Activated effector memory CD4-positive, alpha-beta T cell treated with Interleukin-2 at 50 U/mL for 16 hours (primary cell): ENCODE results near the gene KCNJ12.
"Not testable (repeated sequence)": the region's sequence is repeated elsewhere in the genome, so short reads cannot be mapped to it uniquely, and the experiment has no call there.

Source experiments
- DNase-seq: peaks from one replicate; pipeline ENCODE4 v3.0.0-alpha.2; 2020

The KCNJ12 gene

GRCh38 chr17:21408766-21409300, 32.7 kb downstream of the KCNJ12 start:
- not testable (repeated sequence) for DNase-seq

GRCh38 chr17:21409388-21409787, 33.2 kb downstream of the KCNJ12 start:
- DNase-seq: not testable (repeated sequence)

DNA sequence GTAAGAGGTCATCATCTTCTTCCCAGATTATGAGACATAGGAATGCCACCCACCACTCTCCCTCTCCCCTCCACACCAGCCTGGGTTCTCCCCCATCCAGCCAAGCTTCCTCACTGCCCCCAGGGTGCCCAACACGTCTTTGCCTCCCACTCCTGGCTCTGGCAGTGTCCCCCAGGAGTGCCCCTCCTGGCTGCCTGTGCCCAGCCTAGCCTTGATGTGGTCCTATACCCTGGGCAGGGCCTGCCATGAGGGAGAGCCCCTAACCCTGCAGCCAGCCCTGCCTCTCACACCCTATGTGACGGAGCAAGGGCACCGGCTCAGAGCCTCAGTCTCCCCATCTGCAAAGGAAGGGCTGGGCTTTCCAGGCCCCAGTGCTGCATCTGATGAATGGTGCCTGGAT, 33.8 kb downstream of the KCNJ12 start:
- DNase-seq: not testable (repeated sequence)

- DNase-seq: not testable (repeated sequence)
These were observed 34.2 kb downstream of the KCNJ12 start for GRCh38 chr17:21410371-21410770.

- not testable (repeated sequence) for DNase-seq
These were observed 34.9 kb downstream of the KCNJ12 start for GRCh38 chr17:21410906-21411678.

DNA sequence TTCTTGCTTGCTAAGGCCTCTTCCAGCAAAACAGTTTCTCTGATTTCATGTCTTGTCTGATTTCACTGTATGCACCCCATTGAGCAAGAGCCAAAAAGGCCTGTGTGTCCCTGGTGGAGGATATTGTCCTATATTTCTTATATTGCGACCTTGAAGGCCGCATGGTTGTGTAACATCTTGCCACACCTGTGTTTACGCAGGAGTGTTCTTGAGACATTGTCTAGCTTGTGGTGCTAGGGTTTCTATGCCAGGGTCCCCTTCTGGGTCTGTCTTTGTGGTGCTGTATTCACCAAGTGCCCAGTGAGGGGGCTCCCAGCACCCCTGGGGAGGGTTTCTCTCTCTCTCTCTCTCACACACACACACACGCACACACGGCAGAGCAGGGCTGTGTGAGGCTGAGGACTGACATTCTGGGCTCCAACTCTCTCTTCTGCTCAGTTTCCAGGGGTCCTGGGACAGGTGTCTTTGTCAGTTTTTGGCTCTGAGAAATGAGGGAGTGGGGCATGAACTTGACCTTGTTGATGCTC, 35.6 kb downstream of the KCNJ12 start:
- not testable (repeated sequence) for DNase-seq

GRCh38 chr17:21412207-21412681, 36.1 kb downstream of the KCNJ12 start:
- DNase-seq: not testable (repeated sequence)

DNA sequence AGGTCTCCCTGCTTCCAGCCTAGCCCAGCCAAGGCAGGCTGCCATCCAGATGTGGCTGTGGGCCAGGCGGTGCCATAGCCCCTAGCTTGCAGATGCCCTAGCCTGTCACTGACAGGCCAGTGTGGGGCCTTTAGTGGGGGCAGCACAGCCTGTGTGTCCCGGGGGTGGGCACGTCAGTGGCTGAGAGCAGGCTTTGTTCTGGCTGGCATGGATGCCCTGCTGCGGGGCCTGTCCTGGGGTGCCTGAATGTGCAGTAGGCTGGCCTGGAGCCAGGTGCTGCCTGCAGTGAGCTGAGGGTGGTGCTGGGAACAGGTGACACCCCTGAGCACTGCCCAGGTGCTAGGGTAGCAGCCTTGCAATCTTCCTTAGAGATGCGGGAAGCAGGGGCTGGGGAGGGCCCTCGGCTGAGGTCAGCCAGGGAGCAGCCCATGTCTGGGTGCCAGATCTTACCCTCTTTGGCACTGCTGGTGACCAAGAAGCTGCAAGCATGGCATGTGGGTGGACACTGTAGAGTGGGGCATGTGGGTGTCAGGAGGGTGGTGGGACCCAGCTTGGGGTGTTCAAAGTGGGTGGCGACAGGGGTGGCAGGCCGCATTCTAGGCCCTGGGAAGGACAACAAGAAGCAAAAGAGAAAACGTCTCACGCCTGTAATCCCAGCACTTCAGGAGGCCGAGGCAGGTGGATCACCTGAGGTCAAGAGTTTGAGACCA, 37.6 kb downstream of the KCNJ12 start:
- DNase-seq: not testable (repeated sequence)

DNA sequence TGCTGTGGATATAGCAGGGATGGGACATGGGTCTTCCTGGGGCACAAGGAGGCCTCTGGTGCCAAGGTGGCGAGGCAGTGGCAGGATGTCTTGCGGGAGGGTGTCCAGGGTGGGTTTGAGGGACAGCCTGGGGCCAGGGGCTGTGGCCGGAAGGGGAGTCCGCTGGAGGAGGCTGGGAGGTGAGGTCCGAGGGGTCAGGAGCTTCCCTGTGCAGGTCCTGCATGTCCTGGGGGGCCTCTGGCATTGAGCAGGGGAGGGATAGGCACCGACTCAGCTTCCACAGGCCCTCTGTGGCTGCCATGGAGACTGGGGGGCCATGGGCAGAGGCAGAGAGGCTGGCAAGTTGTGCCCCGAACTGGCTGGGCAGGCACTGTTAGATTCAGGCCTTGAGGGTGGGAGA, 38.5 kb downstream of the KCNJ12 start:
- DNase-seq: not testable (repeated sequence)

- not testable (repeated sequence) for DNase-seq
These were observed 39.2 kb downstream of the KCNJ12 start for GRCh38 chr17:21415166-21415990.

DNA sequence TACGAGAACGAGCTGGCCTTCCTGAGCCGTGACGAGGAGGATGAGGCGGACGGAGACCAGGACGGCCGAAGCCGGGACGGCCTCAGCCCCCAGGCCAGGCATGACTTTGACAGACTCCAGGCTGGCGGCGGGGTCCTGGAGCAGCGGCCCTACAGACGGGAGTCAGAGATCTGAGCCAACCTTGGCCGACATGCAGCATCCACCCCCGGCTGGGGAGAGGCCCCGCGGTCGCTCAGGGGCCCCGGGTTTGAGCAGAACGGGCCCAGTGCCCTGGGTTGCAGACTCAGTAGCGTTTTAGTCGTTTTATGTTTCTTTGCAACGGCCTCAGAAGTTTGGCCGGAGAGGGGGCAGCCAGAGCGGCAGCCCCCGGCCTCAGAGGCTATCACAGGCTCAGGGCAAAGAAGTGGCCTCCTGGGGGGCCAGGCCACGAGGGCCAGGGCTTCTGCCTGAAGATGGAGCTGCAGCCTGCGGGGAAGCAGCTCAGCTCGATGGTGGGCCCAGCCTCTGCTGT, 40.4 kb downstream of the KCNJ12 start:
- DNase-seq: not testable (repeated sequence)

GRCh38 chr17:21417349-21417748, 41.2 kb downstream of the KCNJ12 start:
- not testable (repeated sequence) for DNase-seq

- DNase-seq: no peak
These were observed 41.8 kb downstream of the KCNJ12 start for GRCh38 chr17:21417921-21418320.

- no peak for DNase-seq
These were observed 42.5 kb downstream of the KCNJ12 start for GRCh38 chr17:21418446-21419298.

- DNase-seq: no peak
These were observed 43.4 kb downstream of the KCNJ12 start for GRCh38 chr17:21419299-21420239.

GRCh38 chr17:21420503-21421090, 44.4 kb downstream of the KCNJ12 start:
- not testable (repeated sequence) for DNase-seq

DNA sequence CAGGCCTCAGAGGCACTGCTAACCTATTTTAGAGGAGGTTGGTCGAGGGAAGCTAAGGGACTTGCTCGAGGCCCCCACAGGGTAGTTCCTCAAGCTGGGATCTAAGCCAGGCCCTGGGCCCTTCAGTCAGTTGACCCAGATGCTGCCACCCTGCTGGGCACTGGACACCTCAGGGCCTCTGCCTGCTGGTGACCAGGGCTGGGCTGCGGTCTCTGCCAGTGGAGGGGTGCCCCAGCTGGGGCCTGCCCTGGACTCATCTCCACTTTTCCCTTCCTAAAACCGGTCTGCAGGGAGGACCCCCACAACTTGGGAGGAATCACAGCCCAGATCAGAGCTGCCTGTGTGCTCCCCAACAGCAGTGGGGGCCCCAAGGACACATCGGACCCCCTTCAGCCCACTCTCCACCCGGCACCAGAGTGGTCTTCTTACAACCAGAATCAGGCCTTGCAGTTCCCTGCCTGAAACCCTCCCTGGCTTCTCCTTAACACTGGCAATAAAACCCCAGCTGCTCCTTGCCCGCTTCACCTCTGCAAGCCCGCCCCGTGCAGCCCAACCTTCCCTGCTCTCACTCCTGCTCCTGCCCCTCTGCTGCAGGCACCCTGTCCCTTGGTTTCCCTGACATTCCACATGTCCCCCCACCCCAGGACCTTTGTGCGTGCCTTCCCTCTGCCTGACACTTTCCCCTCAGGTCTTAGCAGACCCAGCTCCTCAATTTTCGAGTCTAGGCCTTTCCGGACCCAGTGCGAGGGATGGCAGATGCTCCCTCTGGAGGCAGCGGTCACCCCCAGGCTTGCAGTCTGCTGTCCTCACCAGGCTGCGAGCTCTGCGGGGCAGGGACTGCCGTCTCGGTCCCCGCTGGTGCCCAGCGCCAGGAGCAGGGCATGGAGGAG, 45.5 kb downstream of the KCNJ12 start:
- not testable (repeated sequence) for DNase-seq
